Measurements from ENCODE around the gene TENM4.

- no peak for TF ChIP-seq CTCF (IDR thresholded peaks at IDR 0.05)
- no peak for TF ChIP-seq POLR2A (IDR thresholded peaks at IDR 0.05)
- no peak for TF ChIP-seq EP300 (IDR thresholded peaks at IDR 0.05)
Measured at GRCh38 chr11:78657441-78657840, 783.4 kb downstream of the TENM4 start.
